ENCODE data around the gene CEP83.

The CEP83 gene

DNA sequence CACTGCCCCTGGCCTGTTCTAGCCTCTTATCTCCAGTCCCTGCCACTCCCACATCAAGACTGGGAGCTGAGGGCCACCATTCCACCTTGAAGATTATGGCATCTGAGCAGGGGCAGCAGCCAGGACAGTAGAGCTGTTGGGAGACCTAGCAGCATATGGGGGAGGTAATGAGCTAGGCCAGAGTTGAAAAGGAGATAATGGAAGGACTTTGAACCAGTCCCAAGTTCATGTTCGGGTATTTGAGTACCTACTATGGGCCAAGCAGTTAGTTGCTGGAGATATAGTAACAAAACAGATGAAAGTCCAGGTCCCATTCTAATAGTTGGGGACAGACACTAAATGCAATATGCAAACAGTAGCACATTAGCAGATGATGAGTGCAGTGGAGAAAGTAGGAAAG, 159.8 kb downstream of the CEP83 start:
- no peak for DNase-seq

DNA sequence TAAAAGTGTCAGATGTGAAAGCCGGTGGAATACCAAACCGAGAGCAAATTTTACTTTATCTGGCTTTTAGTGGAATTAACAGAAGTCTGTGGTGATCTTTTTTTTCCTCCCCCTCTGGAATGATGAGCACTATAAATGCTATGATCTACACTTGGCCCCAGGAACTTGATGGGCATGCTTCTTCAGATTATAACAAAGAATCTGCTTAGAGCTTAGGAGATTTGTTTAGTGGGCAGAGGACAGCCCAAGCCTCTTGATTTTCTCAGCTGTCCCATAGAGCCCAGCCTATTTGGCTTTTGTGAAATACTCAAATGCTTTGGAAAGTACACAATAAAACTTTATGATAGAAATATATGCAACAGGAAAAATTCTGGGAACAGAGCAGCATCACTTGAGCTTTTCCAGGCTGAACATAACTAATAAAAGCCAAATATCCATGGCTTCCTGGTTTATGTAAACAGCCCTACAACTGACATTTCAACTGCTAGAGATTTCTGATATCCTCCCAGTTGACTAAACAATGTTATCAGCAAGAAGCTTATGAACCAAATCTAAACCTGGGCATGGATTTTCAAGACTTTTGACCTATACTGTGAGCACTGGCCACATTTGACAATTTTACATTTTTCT, 161.7 kb downstream of the CEP83 start:
- DNase-seq: no peak

DNA sequence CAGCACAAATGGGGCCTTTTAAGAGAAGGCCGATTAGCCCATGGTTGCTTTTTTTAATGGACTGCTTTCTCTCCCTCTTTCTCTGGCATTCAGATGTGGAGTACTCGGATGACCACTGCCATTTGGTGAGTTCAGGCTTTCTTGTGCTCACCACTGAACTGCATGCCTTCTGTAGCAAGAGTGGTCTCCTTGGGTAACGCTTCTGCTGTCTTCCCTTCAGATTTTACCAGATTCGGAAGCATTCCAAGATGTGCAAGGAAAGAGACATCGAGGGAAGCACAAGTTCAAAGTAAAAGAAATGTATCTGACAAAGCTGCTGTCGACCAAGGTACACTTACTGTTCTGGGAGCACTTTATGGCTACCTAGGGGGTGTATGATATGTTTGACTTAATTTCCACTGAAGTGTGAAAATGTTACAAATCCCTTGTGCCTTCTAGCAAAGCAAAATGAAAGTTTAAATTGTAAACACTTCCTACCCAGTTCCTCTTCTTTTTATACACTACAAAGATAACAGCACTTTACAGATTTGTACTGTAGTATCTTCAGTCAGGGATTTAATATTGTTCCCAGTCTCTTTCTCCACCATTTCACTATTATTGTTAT, 162.5 kb downstream of the CEP83 start:
- DNase-seq: no peak

DNA sequence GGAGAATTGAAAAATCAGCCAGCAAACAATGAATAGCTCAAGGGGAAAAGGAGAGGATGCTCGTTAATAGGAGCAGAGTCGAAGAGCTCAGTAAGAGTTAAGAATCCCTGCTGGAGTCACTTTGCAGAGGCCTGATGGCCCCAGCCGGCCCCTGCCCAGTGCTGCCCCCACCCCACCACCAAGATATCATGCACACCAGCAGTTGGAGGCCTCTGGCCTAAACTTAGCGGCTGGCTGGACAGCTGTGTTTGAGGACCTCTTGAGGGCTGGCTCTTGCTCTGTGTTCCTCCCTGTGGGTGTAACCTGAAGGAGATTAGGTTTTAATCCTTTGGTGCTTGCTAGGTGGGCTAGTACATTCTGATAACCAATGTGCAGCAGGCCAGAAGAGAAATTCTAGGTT, 169.3 kb downstream of the CEP83 start:
- DNase-seq: no peak

DNA sequence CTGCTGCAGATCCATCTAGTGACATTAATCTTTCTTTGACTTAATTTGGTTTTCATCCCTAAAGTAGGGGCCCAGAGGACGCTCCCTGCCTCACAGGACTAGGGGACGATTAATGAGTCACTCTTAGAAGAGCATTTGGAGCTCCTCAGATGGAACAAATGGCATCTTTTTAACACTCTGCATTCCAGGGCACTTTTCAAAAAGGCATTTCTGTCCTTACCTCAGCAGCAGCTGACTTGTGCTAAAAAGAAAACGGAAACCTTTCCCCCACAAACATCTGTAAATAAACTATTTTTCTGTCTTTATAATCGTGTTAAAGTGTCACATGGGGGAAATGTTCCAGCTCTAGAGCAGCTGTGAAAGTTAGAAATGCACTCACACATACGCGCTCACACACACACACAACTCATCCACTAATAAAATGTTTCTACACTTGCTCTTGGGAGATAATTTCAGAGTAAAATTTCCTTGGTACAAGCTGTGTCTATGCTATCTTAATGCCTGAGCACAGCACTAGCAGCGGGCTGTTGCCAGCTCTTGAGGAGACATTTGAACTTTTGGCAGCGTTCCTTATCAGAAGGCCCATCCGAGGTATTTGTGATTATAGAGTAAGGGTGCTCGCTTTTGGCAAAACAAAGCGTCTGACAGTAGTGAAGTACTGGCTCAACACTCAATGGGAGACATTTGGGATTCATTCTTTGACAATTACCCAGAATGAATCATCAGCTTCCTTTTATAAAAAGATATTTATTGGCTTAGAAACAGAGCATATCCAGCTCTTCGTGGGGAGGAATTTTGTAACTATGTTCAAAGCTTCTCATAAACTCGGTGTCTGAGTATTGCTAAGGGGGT, 170.0 kb downstream of the CEP83 start:
- no peak for DNase-seq

DNA sequence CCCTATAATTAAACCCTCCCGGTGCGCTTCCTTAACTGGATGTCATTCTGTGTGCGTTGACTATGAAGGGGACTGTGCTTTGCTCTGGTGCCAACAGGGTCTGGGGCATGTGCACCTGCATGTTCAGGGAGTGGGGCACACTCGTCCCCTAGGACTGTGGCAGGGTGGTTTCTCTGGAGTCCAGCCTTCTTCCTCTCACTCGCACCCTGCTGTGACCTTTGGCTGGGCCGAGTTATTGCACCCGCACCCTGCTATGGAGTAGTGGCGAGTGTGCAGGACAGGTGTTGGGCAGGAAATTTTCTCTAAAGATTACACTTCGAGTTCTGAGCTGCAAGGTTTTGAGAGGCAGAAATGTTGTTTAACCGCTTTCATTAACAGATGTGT, 172.4 kb downstream of the CEP83 start:
- DNase-seq: no peak

DNA sequence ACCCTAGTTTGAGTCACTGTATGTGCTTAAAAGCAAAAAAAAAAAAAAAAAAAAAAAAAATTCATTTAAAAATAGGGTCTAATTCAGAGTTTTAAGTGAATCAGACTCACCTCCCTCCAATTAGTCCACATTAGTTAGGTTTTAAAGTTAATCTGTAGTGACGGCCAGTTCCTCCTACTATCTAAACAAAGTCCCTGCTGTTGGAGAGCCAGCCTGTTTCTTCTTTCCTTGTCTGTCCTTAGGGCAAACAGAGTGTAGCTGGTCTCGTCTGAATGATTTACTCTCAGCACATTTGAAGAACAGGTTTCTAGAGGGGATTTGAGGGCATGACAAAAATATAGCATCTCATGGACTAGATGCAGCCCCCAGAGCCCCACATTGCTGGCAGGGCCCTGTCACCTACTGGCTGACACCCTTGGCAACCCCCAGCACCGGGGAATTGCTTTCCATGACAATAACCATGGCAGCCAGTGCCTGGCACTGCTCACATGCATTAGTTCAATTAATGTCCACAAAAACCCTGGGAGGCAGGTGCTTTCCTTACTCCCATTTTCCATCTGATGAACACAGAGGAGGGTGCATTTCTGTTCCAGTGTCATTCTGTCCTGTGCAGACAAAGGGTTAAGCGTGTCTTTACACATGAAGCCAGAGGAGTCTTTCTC, 173.0 kb downstream of the CEP83 start:
- DNase-seq: no peak

DNA sequence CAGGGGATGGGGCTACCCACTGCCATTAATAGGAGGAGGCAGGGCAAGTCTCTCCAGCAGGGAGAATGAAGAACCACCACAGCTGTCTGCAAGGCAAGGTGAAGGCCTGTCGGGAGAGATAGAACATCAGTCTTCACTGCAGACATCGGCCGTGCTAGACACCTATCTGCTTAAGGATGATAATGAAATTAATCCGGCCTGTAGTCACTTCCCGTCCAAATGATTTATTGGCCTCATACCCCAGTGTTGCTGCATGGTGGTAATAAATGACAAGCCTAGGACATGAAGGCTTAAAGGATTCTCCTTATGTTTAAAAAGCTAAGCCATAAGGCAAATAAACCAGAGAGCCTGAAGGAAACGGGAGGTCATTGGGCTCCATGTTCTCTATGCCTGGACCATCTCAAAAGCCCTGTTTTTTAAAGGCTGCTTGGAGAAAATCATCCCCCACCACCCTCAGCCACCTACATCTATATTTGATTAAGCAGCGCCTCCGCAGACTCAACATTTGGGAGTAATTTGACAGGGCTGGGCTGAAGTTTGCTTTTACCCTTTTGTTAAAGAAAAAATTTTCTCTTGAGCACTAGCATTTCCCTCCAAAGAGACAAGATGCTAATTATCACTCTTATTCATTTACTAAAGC, 173.6 kb downstream of the CEP83 start:
- no peak for DNase-seq

DNA sequence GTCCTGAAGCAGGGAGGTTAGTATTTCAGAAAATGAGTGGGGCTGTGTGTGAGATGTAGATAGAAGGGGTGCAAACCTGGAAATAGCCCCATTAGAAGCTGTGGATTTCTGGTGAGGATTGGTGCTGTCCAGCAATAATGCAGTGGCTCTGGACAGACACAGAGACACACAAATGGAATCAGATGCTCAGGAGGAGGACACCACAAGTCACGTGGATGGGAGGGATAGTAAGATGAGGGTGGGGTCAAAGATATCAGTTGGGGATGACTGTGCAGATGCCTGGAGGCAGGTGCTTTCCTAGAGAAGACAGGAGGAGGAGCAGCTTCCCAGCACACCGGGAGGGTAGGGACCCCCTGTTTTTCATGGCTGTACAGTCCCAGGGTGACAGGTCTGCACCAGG, 174.8 kb downstream of the CEP83 start:
- DNase-seq: no peak

DNA sequence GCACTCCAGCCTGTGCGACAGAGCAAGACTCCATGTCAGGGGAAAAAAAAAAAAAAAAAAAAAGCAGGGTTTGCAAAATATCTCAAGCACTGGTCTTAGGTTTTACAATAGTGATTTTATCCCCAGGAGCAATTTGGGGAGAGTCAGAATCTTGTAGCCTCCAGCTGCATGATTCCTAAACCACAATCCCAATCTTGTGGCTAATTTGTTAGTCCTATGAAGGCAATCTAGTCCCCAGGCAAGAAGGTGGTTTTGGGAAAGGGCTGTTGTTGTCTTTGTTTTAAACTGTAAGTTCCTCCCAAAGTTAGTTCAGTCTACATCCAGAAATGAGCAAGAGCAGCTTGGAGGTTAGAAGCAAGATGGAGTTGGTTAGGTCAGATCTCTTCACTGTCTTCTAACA, 175.6 kb downstream of the CEP83 start:
- no peak for DNase-seq

DNA sequence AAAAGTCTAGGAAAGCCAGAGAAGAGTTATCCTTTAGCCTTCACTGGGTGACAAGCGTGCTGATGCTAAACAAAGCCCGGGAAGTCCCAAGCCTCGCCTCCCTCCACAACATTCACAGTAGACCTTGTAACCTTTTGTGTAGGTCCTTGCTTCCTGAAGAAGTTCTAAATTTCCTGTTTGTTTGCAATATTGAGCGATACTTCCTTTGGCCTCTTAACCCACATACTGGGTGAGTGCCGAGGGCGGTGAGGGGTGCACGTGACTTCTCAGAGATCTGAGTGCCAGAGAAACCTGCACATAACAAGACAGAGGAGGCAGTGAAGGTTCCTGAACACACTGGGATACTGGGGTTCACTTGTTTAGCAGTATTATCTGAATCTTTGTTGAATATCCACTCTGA, 177.0 kb downstream of the CEP83 start:
- DNase-seq: peak in 1 of 2 donors; percentile 18

DNA sequence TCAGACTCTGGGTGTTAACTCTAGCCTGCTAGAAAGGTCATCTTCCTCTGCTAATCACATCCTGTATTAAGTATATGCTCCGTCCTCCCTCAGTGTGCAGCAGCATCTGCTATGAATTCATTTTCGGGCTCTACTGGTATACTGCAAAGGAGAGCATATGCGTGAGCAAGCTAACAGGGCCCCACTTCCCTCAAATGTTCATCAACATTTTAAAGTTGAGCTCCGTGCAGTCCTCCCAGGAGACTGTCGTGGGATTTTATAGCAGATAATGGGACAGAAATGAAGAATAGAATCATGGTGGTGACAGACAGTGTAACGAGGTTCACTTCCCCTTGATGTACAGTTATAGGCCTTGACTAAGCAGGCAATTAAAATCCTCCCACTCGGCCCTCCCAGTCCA, 179.6 kb downstream of the CEP83 start:
- DNase-seq: no peak

DNA sequence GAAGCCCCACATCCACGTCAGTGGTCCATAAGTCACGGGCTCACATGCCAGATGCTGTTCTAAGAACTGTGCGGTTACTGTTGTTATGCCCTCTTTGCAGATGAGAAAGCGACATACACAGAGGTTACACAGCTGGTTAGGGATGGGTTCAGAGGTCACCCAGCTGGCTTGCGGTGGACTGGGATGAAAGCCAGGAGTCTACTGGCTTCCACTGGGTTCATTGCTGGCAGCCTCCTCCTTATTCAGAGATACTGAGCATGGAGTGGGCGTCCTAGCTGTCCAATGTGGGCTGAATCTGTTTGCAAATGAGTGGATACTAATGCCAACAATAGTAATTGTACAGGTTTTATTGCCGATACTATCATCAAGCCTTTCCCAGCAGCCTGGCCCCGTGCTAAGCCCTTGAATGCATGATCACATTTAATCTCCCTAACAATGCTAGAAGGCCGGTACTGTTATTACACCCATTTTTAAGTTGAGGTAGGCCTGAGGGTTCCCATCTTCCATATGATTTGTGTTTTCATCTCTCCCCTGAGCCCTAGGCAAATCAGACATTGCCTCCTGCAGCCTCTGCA, 182.2 kb downstream of the CEP83 start:
- DNase-seq: no peak

DNA sequence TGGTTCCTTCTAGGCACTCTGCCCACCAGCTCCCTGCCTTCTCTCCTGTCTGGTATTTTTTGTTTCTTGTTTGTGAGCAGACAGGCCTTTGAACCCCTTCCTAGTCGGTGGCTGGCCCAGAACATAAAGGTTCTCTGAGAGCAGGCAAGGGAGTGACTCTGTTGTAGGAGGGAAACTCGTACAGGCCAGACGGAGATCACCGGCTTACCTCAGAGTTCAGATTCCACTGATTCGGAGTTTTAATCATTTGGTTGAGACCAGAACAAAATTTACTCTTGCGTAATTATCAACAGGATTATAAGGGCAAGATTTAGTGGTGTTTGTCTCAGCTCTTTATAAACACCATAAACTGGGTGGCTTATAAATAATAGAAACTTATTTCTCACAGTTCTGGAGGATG, 182.9 kb downstream of the CEP83 start:
- no peak for DNase-seq

DNA sequence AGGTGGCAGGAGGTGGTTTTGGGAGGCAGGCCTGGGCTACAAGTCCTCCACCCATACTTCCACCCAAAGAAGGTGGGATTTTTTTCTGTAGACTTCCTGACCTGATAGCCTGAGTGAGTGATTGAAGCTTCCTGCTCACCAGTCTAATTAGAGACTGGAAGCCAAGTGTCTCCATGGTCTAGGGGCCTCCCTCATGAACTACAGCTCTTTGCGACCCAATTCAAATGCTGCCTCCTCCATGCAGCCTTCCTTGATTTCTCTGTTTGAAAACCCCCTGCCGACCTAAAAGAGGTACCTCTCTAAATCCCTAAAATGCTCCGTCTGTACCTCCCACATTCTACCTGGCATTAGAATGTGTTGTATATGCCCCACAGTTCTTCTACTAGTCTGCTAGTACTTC, 186.4 kb downstream of the CEP83 start:
- no peak for DNase-seq

DNA sequence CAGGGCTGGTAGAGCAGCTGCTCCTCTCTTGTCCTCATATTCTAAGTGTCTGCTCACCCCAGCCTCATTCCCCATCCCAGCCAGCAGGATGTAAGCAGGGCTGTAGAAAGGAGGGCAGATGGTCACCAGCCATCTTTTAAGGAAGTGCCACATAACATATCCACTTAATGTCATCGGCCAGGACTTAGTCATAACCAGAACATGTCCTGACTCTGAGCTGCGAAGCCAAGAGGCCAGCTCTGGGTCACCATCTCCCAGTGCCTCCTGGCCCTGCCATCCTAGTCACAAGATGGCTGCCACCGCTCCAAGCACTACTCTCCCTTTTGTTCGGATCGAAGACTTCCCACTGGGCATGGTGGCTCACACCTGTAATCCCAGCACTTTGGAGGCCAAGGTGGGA, 187.4 kb downstream of the CEP83 start:
- no peak for DNase-seq

DNA sequence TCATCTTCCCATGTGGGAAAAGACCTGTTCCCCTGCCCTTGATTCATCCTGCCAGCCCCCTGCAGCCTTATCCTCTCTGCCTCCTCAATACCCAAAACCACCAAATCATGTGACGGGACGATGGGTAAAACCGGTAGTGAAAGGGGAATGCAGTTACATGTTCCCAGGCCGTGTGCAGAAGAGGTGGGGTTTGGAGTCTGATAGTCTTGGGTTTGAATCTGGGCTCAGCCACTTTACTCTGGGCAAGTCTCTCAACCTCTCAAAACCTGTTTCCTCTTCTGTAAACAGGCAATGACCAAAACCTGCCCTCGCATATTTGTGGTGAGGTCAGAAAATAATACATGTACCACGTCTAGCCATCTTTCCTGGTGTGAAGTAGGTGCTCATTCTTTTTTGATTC, 188.3 kb downstream of the CEP83 start:
- DNase-seq: no peak

DNA sequence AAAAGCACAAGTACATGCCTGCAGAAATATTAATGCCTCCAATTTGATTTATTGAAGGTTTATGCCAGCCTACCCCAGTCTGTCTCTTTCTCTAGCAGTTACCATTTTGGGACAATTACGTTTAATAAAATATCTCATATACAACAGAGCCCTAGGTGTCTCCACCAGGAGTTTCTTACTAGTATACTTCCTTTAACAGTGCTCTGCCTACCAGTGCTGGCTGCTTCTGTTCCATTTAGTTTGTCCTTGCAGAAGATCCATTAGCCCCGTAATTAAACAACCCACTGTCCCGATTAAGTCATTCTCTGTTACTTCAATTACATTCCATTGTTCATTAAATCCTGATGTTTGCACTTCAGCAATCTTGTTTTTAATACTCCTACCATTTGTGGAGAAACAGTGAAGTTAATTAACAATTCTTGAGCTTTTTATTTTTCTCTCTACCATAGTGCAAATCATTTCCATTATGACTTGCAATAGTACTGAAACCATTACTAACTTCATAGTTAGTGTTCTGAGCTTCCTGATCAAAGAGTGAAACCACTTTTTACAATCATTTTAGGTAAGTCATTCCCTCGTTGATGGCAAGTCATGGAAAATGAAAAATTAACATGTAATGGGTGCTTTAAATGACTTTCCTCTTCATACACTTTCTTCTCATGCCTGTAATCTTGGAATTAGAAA, 190.2 kb downstream of the CEP83 start:
- no peak for DNase-seq

DNA sequence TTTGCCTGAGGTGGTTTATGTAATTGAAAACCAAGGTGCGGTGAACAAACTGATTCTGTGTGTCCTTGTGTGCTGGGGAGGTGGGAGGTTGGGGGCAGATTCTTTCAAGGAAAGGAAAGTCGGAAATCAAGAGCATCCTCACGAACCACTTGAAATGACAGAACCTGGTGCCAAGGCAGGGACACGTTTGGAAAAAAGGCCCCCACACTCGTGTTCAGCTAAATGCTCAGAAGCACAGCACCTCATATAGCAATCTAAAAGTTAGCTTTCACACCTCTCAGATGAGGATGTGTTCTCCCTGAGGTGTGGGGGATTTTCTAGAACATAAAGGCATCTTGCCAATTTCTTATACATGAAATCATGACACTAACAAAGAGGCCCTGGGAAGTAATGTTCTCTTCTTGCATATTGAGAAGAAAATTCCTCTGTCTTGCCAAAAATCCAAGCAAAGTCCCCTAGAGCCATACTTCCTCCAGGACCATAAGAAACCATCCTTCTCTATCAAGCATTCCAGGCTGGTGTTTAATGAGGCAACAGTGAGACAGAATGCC, 191.7 kb downstream of the CEP83 start:
- no peak for DNase-seq

DNA sequence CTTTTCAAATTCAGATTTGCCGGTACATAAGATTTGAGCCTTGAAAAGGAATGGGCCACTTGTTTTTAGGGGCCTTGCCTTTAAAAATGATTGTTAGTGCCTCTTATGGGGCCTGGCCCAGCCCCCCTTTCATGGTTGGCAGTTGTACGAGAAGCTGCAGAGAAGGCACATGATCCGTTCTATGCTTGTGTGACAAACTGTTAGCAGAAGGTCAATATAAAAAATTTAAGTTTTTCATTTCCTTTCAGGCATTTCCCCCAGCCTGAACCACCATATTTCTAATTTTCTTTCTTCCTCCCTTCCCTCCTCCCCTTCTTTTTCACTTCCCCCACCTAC, 192.2 kb downstream of the CEP83 start:
- no peak for DNase-seq

DNA sequence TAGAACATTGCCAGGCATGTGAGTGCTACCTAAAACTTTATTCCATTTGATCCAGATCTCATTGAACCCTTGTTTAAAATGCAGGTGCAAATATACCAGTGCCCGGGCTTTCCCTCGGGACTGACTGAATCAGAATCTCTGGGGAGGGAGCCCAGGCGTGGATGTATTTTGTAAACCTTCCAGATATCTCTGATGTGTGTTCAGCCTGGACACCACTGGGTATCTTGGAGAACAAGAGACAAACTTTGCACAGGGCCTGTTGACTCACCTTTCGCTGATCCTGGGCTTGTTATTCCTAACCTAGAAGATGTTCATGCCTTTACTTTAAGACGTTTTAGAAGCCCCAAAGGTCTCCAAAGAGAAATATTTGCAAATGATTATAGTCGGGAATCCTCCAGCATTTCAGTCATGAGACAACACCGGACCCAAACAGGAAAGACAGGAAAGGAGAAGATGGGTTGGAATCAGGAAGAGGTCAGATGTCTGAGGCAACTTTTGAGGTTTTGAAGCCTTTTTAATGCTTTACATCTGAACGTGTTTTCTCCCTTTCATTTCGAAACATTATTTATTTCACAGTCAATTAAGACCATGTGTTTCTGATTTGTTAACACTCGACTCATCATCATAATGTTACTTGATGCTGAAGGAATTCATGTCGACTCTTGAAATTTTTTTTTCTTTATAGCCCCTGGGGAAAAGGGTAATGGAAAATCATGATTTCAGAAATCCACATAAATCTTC, 192.7 kb downstream of the CEP83 start:
- DNase-seq: no peak
